Keratinocyte (primary cell): ENCODE results near the gene ATF6B. TPM values are rescaled to one million over a fixed set of nuclear protein-coding genes. Genes with fewer than 3 reads are reported as not detected.

Experiments used
- DNase-seq: peaks from one replicate; pipeline ENCODE4 v3.0.0-alpha.2; 2011; ENCODE audit warnings: low read depth, missing footprints, low spot score
- FAIRE-seq: peaks from 2 replicates; lab custom pipeline; 2011; peaks lifted over from hg19 to GRCh38; lab: Jason Lieb, UNC
- H2AFZ ChIP-seq: 2 replicates; pipeline ENCODE4 v1.6.0; 2012; ENCODE audit warnings: low read length, control low read depth, inconsistent platforms; ENCODE audit not compliant: control insufficient read depth
- H3K27ac ChIP-seq: 2 replicates; pipeline ENCODE4 v1.5.1; 2011; ENCODE audit warnings: low read length; ENCODE audit not compliant: control insufficient read depth, insufficient read depth
- H3K27me3 ChIP-seq: 3 replicates; pipeline ENCODE4 v1.6.0; 2011; ENCODE audit warnings: low read length; ENCODE audit not compliant: control insufficient read depth, insufficient read depth; ENCODE audit errors: extremely low read depth
- H3K36me3 ChIP-seq, 2 experiments: 2 replicates in 1 of 2; 3 replicates in 1 of 2; pipeline ENCODE4 v1.5.1; 2011; ENCODE audit warnings: low read length in 2 of 2, mild to moderate bottlenecking in 1 of 2; ENCODE audit not compliant: control insufficient read depth in 2 of 2, insufficient read depth in 2 of 2; ENCODE audit errors: extremely low read depth in 1 of 2
- H3K4me1 ChIP-seq: 3 replicates; pipeline ENCODE4 v1.5.1; 2011; ENCODE audit warnings: low read length; ENCODE audit not compliant: control insufficient read depth, insufficient read depth; ENCODE audit errors: extremely low read depth
- H3K4me2 ChIP-seq: 3 replicates; pipeline ENCODE4 v1.6.0; 2011; ENCODE audit warnings: low read depth, low read length; ENCODE audit not compliant: control insufficient read depth, insufficient read depth; ENCODE audit errors: extremely low read depth
- H3K4me3 ChIP-seq, 3 experiments: fragments of 200-600 bp in 1 of 3; sonication (generic) in 1 of 3; 2 replicates in 2 of 3; 3 replicates in 1 of 3; pipeline ENCODE4 v1.5.1; 2011 to 2016; ENCODE audit warnings: low read length in 3 of 3, mild to moderate bottlenecking in 3 of 3, control low read depth in 2 of 3, inconsistent platforms in 1 of 3, low read depth in 1 of 3, mixed read lengths in 1 of 3, mixed run types in 1 of 3, moderate library complexity in 1 of 3; ENCODE audit not compliant: control insufficient read depth in 2 of 3, insufficient read depth in 2 of 3; ENCODE audit errors: extremely low read depth in 1 of 3
- H3K79me2 ChIP-seq: 2 replicates; pipeline ENCODE4 v1.6.0; 2012; ENCODE audit warnings: low read length; ENCODE audit not compliant: control insufficient read depth, insufficient read depth
- H3K9ac ChIP-seq: 3 replicates; pipeline ENCODE4 v1.6.0; 2011; ENCODE audit warnings: low read length; ENCODE audit not compliant: control insufficient read depth, insufficient read depth; ENCODE audit errors: extremely low read depth
- H3K9me1 ChIP-seq: 3 replicates; pipeline ENCODE4 v1.6.0; 2011; ENCODE audit warnings: low read length; ENCODE audit not compliant: control insufficient read depth, insufficient read depth; ENCODE audit errors: extremely low read depth
- H3K9me3 ChIP-seq: 2 replicates; pipeline ENCODE4 v1.5.1; 2012; ENCODE audit warnings: low read depth, low read length; ENCODE audit not compliant: control insufficient read depth
- H4K20me1 ChIP-seq: 3 replicates; pipeline ENCODE4 v1.6.0; 2011; ENCODE audit warnings: low read length; ENCODE audit not compliant: control insufficient read depth, insufficient read depth; ENCODE audit errors: extremely low read depth
- EZH2 ChIP-seq: IDR thresholded peaks from one replicate; pipeline ENCODE4 v1.6.1; 2012; ENCODE audit warnings: inconsistent platforms, mild to moderate bottlenecking, low read length, moderate library complexity
- dilution Hi-C: fragments of 300-500 bp; cut with MboI; formaldehyde crosslinking; loops from one replicate; pipeline ENCODE4 v1.7.0; 2020; ENCODE audit warnings: low sequenced_read_pairs; ENCODE audit not compliant: extremely low pct_ligation_motif_present
- polyA plus RNA-seq, 5 experiments: library from polyadenylated mRNA; depleted of rRNA in 3 of 5; stranded (reverse) in 3 of 5; stranded (forward) in 1 of 5; unstranded in 1 of 5; fragments of >200 nt; gene quantifications; 1 replicate in 1 of 5; 2 replicates in 3 of 5; 3 replicates in 1 of 5; pipeline versions ENCODE4 v1.2.1 to v1.2.3, GENCODE V29; 2011 to 2012; ENCODE audit warnings: missing spikeins in 2 of 5, low read depth in 1 of 5, low replicate concordance in 1 of 5
- TF ChIP-seq, protein P1 (sequence below), 3 experiments: IDR thresholded peaks in 1 of 3; conservative IDR thresholded peaks in 1 of 3; optimal IDR thresholded peaks in 1 of 3; 2 replicates in 2 of 3; 3 replicates in 1 of 3; pipeline versions ENCODE3 to v1.5.1; 2011; ENCODE audit warnings: low read length in 3 of 3, mild to moderate bottlenecking in 3 of 3, moderate library complexity in 2 of 3, control low read depth in 1 of 3, inconsistent platforms in 1 of 3; ENCODE audit not compliant: insufficient read depth in 2 of 3; ENCODE audit errors: extremely low read depth in 1 of 3

ATF6B gene
- polyA plus RNA-seq, 1 donor (not counting 4 experiments of a cell fraction or from before 2014, with no cell fraction given) = 30.4 TPM

DNA sequence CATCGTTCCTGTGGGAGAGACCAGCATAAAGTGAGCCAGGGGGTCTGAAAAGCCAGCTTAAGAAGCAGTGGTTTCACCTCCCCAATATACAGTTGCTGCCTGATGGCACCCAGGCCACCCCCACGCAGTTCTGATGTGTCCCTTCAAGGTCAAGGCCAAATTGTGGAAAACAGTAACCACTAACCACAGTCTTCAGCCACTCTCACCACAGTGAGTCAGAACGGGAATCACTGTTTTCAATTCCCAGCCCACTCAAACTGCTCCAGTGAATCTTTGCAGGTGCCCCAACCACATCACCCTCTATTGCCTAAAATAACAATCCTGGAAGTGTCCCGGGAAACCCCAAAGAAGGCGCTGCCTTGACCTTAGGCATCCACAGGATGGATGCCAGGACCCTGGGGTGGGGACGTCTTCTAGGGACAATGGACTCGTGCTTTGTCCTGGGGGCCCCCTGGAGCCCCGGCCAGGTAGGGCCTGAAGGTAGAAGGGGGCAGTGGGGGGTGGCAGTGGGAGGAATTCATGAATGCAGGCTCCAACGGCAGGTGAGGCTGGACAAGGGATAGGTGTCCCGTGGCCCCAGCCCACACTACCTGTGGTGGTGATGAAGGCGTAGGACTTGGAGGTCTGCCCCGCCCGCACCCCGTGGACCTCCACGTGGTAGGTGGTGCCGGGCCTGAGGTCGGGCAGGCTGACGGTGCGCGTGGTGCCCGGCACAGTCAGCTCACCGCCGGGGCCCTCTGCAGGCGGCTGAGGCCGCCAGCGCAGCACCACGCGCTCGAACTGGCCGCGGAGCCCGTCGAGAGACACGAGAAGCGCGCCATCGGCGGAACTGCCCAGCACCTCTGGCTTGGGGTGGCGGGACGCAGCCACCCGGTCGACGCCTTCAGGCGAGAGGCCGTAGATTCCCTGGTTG lies 41.1 kb downstream of the ATF6B start:
- TF ChIP-seq, protein P1, sequence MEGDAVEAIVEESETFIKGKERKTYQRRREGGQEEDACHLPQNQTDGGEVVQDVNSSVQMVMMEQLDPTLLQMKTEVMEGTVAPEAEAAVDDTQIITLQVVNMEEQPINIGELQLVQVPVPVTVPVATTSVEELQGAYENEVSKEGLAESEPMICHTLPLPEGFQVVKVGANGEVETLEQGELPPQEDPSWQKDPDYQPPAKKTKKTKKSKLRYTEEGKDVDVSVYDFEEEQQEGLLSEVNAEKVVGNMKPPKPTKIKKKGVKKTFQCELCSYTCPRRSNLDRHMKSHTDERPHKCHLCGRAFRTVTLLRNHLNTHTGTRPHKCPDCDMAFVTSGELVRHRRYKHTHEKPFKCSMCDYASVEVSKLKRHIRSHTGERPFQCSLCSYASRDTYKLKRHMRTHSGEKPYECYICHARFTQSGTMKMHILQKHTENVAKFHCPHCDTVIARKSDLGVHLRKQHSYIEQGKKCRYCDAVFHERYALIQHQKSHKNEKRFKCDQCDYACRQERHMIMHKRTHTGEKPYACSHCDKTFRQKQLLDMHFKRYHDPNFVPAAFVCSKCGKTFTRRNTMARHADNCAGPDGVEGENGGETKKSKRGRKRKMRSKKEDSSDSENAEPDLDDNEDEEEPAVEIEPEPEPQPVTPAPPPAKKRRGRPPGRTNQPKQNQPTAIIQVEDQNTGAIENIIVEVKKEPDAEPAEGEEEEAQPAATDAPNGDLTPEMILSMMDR (optimal IDR thresholded peaks at IDR 0.05 in 1 of 3, IDR thresholded peaks at IDR 0.05 in 1 of 3, conservative IDR thresholded peaks at IDR 0.05 in 1 of 3; ENCODE audit: extremely low read depth in 1 of 3, insufficient read depth in 2 of 3, low read length in 3 of 3) = peak in 1 of 3 experiments; percentile 4
- peak; percentile 33 for TF ChIP-seq EZH2
- no peak overlapping the region for H2AFZ ChIP-seq
- H3K9me3 ChIP-seq = no peaks in the 10 kb centered on the region
- H4K20me1 ChIP-seq = no peaks in the 10 kb centered on the region
- peaks cover 15% of the 10 kb centered on the region for H3K4me1 ChIP-seq
- H3K27ac ChIP-seq = no peak overlapping the region
- H3K9ac ChIP-seq = no peak overlapping the region
- H3K27me3 ChIP-seq = peaks cover 22% of the 10 kb centered on the region
- H3K4me3 ChIP-seq = no peak overlapping the region
- no peaks in the 10 kb centered on the region for H3K79me2 ChIP-seq
- dilution Hi-C loops = no loop called here
- H3K4me2 ChIP-seq = no peak overlapping the region
- H3K9me1 ChIP-seq = no peaks in the 10 kb centered on the region
- H3K36me3 ChIP-seq = no peaks in the 10 kb centered on the region
- FAIRE-seq (no peak), DNase-seq (no peak)

DNA sequence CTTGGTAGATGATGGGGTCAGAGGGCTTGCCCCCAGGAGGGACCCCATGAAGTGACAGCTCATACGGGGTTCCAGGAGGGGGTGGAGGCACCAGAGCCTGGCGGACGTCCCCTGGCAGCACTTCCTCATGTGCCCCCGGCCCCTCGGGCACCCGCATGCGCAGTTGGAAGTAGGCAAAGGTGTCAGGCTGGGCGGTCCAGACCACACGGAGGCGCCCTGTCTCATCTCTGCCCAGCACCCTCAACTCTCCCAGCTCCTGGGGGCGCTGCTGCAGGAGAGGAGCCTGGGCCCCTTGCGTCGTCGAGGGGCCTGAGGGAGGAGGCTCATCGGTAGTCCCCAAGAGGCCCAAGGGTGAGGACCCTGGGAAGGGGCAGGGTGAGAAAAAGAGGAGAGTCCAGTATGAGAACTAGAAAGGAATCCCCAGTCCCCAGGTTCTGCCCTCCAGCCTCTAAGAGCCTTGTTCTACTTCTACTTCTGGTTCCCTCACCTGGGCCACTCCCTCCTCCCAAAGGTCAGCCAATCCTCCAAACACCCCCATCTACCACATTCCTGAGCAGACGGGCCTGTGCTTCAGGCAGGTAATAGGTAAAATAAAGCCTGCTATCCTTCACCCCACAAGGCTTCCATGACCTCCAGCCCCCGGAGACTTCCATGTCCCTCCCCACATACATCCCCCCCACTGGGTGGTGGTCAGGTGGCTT lies 42.1 kb downstream of the ATF6B start:
- Histone ChIP-seq H3K36me3 (no peaks in the 10 kb centered on the region), H3K9ac (no peak overlapping the region), H3K27me3 (peaks cover 26% of the 10 kb centered on the region), H3K9me3 (no peaks in the 10 kb centered on the region), H3K9me1 (no peaks in the 10 kb centered on the region), H4K20me1 (no peaks in the 10 kb centered on the region), H3K4me2 (no peak overlapping the region), H3K4me1 (peaks cover 17% of the 10 kb centered on the region), H3K79me2 (no peaks in the 10 kb centered on the region), H3K27ac (no peak overlapping the region), H3K4me3 (no peak overlapping the region), H2AFZ (no peak overlapping the region)
- TF ChIP-seq EZH2 = no peak
- TF ChIP-seq, protein P1 (optimal IDR thresholded peaks at IDR 0.05 in 1 of 3, IDR thresholded peaks at IDR 0.05 in 1 of 3, conservative IDR thresholded peaks at IDR 0.05 in 1 of 3; ENCODE audit: extremely low read depth in 1 of 3, insufficient read depth in 2 of 3, low read length in 3 of 3) = no peak
- DNase-seq (no peak), FAIRE-seq (no peak)
- dilution Hi-C loops = no loop called here
